ENCODE results near the gene KRT6A. TPM values are rescaled to one million over a fixed set of nuclear protein-coding genes. Genes with fewer than 3 reads are reported as not detected.

The KRT6A gene
- total and polyA plus RNA-seq, 12 donors = 0.21 to 1.1 TPM; not detected in 10

- intact Hi-C loops (cut with DNase I) = no loop called here
- Histone ChIP-seq H3K36me3 (no peaks in the 10 kb centered on the region), H3K27me3 (peaks cover 0 to 27% (median 11%) of the 10 kb centered on the region in 7 donors), H3K27ac (no peak overlapping the region), H3K4me3 (no peak overlapping the region), H3K4me1 (peaks cover 0 to 8% (median 0%) of the 10 kb centered on the region in 9 donors), H3K9me3 (no peaks in the 10 kb centered on the region)
- DNase-seq (no peak), ATAC-seq (no peak)
- 83 to 84% methylated on average over 6 of the region's 6 CpGs for WGBS, 2 donors
- TF ChIP-seq CTCF (IDR thresholded peaks at IDR 0.05) = no peak
Measured at GRCh38 chr12:52446367-52447045, 46.6 kb downstream of the KRT6A start.

- H3K27me3 ChIP-seq = peaks cover 0 to 32% (median 13%) of the 10 kb centered on the region in 7 donors
- intact Hi-C loops (cut with DNase I) = no loop called here
- peaks cover 0 to 8% (median 0%) of the 10 kb centered on the region in 9 donors for H3K4me1 ChIP-seq
- H3K36me3 ChIP-seq = no peaks in the 10 kb centered on the region
- H3K27ac ChIP-seq = no peak overlapping the region
- TF ChIP-seq CTCF (IDR thresholded peaks at IDR 0.05) = no peak
- no peaks in the 10 kb centered on the region for H3K9me3 ChIP-seq
- no peak overlapping the region for H3K4me3 ChIP-seq
- WGBS, 2 donors = 50 to 60% methylated on average over 3 of the region's 3 CpGs
- ATAC-seq (no peak), DNase-seq (no peak)
Measured at GRCh38 chr12:52445876-52446275, 47.2 kb downstream of the KRT6A start.

GRCh38 chr12:52444647-52445595 is 48.1 kb downstream of the KRT6A start:
- Histone ChIP-seq H3K4me1 (peaks cover 0 to 8% (median 0%) of the 10 kb centered on the region in 9 donors), H3K36me3 (no peaks in the 10 kb centered on the region), H3K9me3 (no peaks in the 10 kb centered on the region), H3K4me3 (no peak overlapping the region), H3K27ac (no peak overlapping the region), H3K27me3 (peaks cover 0 to 32% (median 12%) of the 10 kb centered on the region in 7 donors)
- no peak for TF ChIP-seq CTCF (IDR thresholded peaks at IDR 0.05)
- intact Hi-C loops (cut with DNase I) = no loop called here
- 72 to 73% methylated on average over 10 of the region's 10 CpGs for WGBS, 2 donors
- ATAC-seq = no peak
- no peak for DNase-seq

- ATAC-seq (no peak), DNase-seq (no peak)
- Histone ChIP-seq H3K36me3 (no peaks in the 10 kb centered on the region), H3K4me3 (no peak overlapping the region), H3K27me3 (peaks cover 0 to 36% (median 13%) of the 10 kb centered on the region in 7 donors), H3K27ac (no peak overlapping the region), H3K9me3 (no peaks in the 10 kb centered on the region), H3K4me1 (peaks cover 0 to 8% (median 0%) of the 10 kb centered on the region in 9 donors)
- 79 to 82% methylated on average over 3 of the region's 3 CpGs for WGBS, 2 donors
- intact Hi-C loops (cut with DNase I) = no loop called here
- TF ChIP-seq CTCF (IDR thresholded peaks at IDR 0.05) = no peak
Measured at GRCh38 chr12:52443966-52444365, 49.1 kb downstream of the KRT6A start.
